ENCODE data around the gene LHFPL4.

The LHFPL4 gene

GRCh38 chr3:9553948-9554513, 409 bp upstream of the LHFPL4 start:
- Histone ChIP-seq H2BK120ac (ENCODE audit: low read depth, low read length) (no peak overlapping the region), H2BK12ac (ENCODE audit: low read length) (no peak overlapping the region), H3K14ac (ENCODE audit: low read length) (no peak overlapping the region), H2AK5ac (ENCODE audit: low read depth, low read length) (no peak overlapping the region), H4K8ac (ENCODE audit: low read depth, low read length) (no peak overlapping the region), H3K9ac (ENCODE audit: low read depth, low read length, poor library complexity) (no peak overlapping the region), H3K9me3 (replicated peaks in 1 of 2; ENCODE audit: control insufficient read depth in 2 of 2, insufficient read depth in 1 of 2, low read depth in 1 of 2, low read length in 2 of 2) (peaks cover 0 to 1% of the 10 kb centered on the region in 2 donors), H3K27me3 (ENCODE audit: control insufficient read depth in 3 of 3, insufficient read depth in 3 of 3, low read depth in 1 of 3, low read length in 3 of 3) (peaks cover 2 to 53% (median 28%) of the 10 kb centered on the region in 3 experiments), H3K23ac (ENCODE audit: low read depth, low read length, poor library complexity) (peak overlapping the region; percentile 69), H2BK15ac (ENCODE audit: low read length) (no peak overlapping the region), H3K27ac (replicated peaks; ENCODE audit: low read length) (no peak overlapping the region), H3K36me3 (replicated peaks in 1 of 2; ENCODE audit: control insufficient read depth in 2 of 2, insufficient read depth in 2 of 2, low read length in 2 of 2) (no peaks in the 10 kb centered on the region), H3K4me3 (ENCODE audit: low read length in 2 of 2) (peak overlapping the region; percentile 43 to 76), H2BK5ac (ENCODE audit: low read length) (no peak overlapping the region), H3K4me1 (ENCODE audit: control insufficient read depth in 2 of 2, insufficient read depth in 1 of 2, low read depth in 1 of 2, low read length in 2 of 2) (peaks cover 0 to 3% of the 10 kb centered on the region in 2 donors), H2AFZ (ENCODE audit: low read length) (peak overlapping the region; percentile 84), H3K4ac (ENCODE audit: low read length) (no peak overlapping the region), H4K91ac (ENCODE audit: low read depth, low read length, poor library complexity) (no peak overlapping the region), H3K4me2 (ENCODE audit: insufficient read depth, low read length, poor library complexity, severe bottlenecking) (no peak overlapping the region), H3K18ac (ENCODE audit: low read length) (no peak overlapping the region), H3K79me1 (ENCODE audit: low read depth, low read length) (no peaks in the 10 kb centered on the region)
- no peak for DNase-seq (ENCODE audit: low spot score)
- no CpG with 5 or more reads among the region's 12 CpGs for WGBS, 2 donors (ENCODE audit: extremely low coverage in 2 of 2, insufficient read length in 2 of 2, insufficient replicate concordance in 1 of 2)

- DNase-seq (ENCODE audit: low spot score), result peak; percentile 81
Observed at GRCh38 chr3:9552252-9552999, 1.2 kb downstream of the LHFPL4 start.

GRCh38 chr3:9550999-9551398, 2.6 kb downstream of the LHFPL4 start:
- Histone ChIP-seq H2BK12ac (ENCODE audit: low read length) (no peak overlapping the region), H3K79me1 (ENCODE audit: low read depth, low read length) (no peaks in the 10 kb centered on the region), H2AFZ (ENCODE audit: low read length) (no peak overlapping the region), H3K4ac (ENCODE audit: low read length) (no peak overlapping the region), H3K18ac (ENCODE audit: low read length) (no peak overlapping the region), H3K9me3 (replicated peaks in 1 of 2; ENCODE audit: control insufficient read depth in 2 of 2, insufficient read depth in 1 of 2, low read depth in 1 of 2, low read length in 2 of 2) (peaks cover 0 to 1% of the 10 kb centered on the region in 2 donors), H3K23ac (ENCODE audit: low read depth, low read length, poor library complexity) (no peak overlapping the region), H3K9ac (ENCODE audit: low read depth, low read length, poor library complexity) (no peak overlapping the region), H2BK5ac (ENCODE audit: low read length) (no peak overlapping the region), H2BK15ac (ENCODE audit: low read length) (no peak overlapping the region), H4K91ac (ENCODE audit: low read depth, low read length, poor library complexity) (no peak overlapping the region), H3K4me3 (ENCODE audit: low read length in 2 of 2) (no peak overlapping the region), H3K27ac (replicated peaks; ENCODE audit: low read length) (no peak overlapping the region), H3K27me3 (ENCODE audit: control insufficient read depth in 3 of 3, insufficient read depth in 3 of 3, low read depth in 1 of 3, low read length in 3 of 3) (peaks cover 2 to 53% (median 28%) of the 10 kb centered on the region in 3 experiments), H3K4me2 (ENCODE audit: insufficient read depth, low read length, poor library complexity, severe bottlenecking) (no peak overlapping the region), H3K4me1 (ENCODE audit: control insufficient read depth in 2 of 2, insufficient read depth in 1 of 2, low read depth in 1 of 2, low read length in 2 of 2) (peaks cover 0 to 3% of the 10 kb centered on the region in 2 donors), H2AK5ac (ENCODE audit: low read depth, low read length) (no peak overlapping the region), H4K8ac (ENCODE audit: low read depth, low read length) (no peak overlapping the region), H3K36me3 (replicated peaks in 1 of 2; ENCODE audit: control insufficient read depth in 2 of 2, insufficient read depth in 2 of 2, low read length in 2 of 2) (no peaks in the 10 kb centered on the region), H2BK120ac (ENCODE audit: low read depth, low read length) (no peak overlapping the region), H3K14ac (ENCODE audit: low read length) (no peak overlapping the region)
- WGBS, 2 donors (ENCODE audit: extremely low coverage in 2 of 2, insufficient read length in 2 of 2, insufficient replicate concordance in 1 of 2), result no CpG with 5 or more reads among the region's 1 CpG
- no peak for DNase-seq (ENCODE audit: low spot score)

More at GRCh38 chr3:9552252-9552999, 1.2 kb downstream of the LHFPL4 start:
- Histone ChIP-seq H3K4me2 (ENCODE audit: insufficient read depth, low read length, poor library complexity, severe bottlenecking) (peak overlapping the region; percentile 47), H3K4me1 (ENCODE audit: control insufficient read depth in 2 of 2, insufficient read depth in 1 of 2, low read depth in 1 of 2, low read length in 2 of 2) (peaks cover 0 to 3% of the 10 kb centered on the region in 2 donors), H3K27ac (replicated peaks; ENCODE audit: low read length) (no peak overlapping the region), H4K8ac (ENCODE audit: low read depth, low read length) (no peak overlapping the region), H2BK120ac (ENCODE audit: low read depth, low read length) (no peak overlapping the region), H2AFZ (ENCODE audit: low read length) (peak overlapping the region; percentile 84), H2AK5ac (ENCODE audit: low read depth, low read length) (no peak overlapping the region), H3K18ac (ENCODE audit: low read length) (no peak overlapping the region), H2BK5ac (ENCODE audit: low read length) (no peak overlapping the region), H3K27me3 (ENCODE audit: control insufficient read depth in 3 of 3, insufficient read depth in 3 of 3, low read depth in 1 of 3, low read length in 3 of 3) (peaks cover 2 to 53% (median 28%) of the 10 kb centered on the region in 3 experiments), H2BK12ac (ENCODE audit: low read length) (no peak overlapping the region), H3K9me3 (replicated peaks in 1 of 2; ENCODE audit: control insufficient read depth in 2 of 2, insufficient read depth in 1 of 2, low read depth in 1 of 2, low read length in 2 of 2) (peaks cover 0 to 1% of the 10 kb centered on the region in 2 donors), H3K4me3 (ENCODE audit: low read length in 2 of 2) (peak overlapping the region; percentile 43 to 65), H3K9ac (ENCODE audit: low read depth, low read length, poor library complexity) (no peak overlapping the region), H4K91ac (ENCODE audit: low read depth, low read length, poor library complexity) (no peak overlapping the region), H2BK15ac (ENCODE audit: low read length) (no peak overlapping the region), H3K79me1 (ENCODE audit: low read depth, low read length) (no peaks in the 10 kb centered on the region), H3K36me3 (replicated peaks in 1 of 2; ENCODE audit: control insufficient read depth in 2 of 2, insufficient read depth in 2 of 2, low read length in 2 of 2) (no peaks in the 10 kb centered on the region), H3K4ac (ENCODE audit: low read length) (no peak overlapping the region), H3K23ac (ENCODE audit: low read depth, low read length, poor library complexity) (no peak overlapping the region), H3K14ac (ENCODE audit: low read length) (no peak overlapping the region)
- WGBS, 2 donors (ENCODE audit: extremely low coverage in 2 of 2, insufficient read length in 2 of 2, insufficient replicate concordance in 1 of 2), result no CpG with 5 or more reads among the region's 57 CpGs

GRCh38 chr3:9549600-9549999, 4.0 kb downstream of the LHFPL4 start:
- H4K91ac ChIP-seq (ENCODE audit: low read depth, low read length, poor library complexity), result no peak overlapping the region
- no CpG with 5 or more reads among the region's 2 CpGs for WGBS, 2 donors (ENCODE audit: extremely low coverage in 2 of 2, insufficient read length in 2 of 2, insufficient replicate concordance in 1 of 2)
- no peak overlapping the region for H3K27ac ChIP-seq (replicated peaks; ENCODE audit: low read length)
- H3K9me3 ChIP-seq (replicated peaks in 1 of 2; ENCODE audit: control insufficient read depth in 2 of 2, insufficient read depth in 1 of 2, low read depth in 1 of 2, low read length in 2 of 2), result peaks cover 0 to 1% of the 10 kb centered on the region in 2 donors
- no peak overlapping the region for H3K4me2 ChIP-seq (ENCODE audit: insufficient read depth, low read length, poor library complexity, severe bottlenecking)
- H3K79me1 ChIP-seq (ENCODE audit: low read depth, low read length), result no peaks in the 10 kb centered on the region
- H3K18ac ChIP-seq (ENCODE audit: low read length), result no peak overlapping the region
- H2BK120ac ChIP-seq (ENCODE audit: low read depth, low read length), result no peak overlapping the region
- H2BK12ac ChIP-seq (ENCODE audit: low read length), result no peak overlapping the region
- no peak for DNase-seq (ENCODE audit: low spot score)
- no peak overlapping the region for H3K23ac ChIP-seq (ENCODE audit: low read depth, low read length, poor library complexity)
- no peaks in the 10 kb centered on the region for H3K36me3 ChIP-seq (replicated peaks in 1 of 2; ENCODE audit: control insufficient read depth in 2 of 2, insufficient read depth in 2 of 2, low read length in 2 of 2)
- no peak overlapping the region for H4K8ac ChIP-seq (ENCODE audit: low read depth, low read length)
- no peak overlapping the region for H3K4me3 ChIP-seq (ENCODE audit: low read length in 2 of 2)
- H2AFZ ChIP-seq (ENCODE audit: low read length), result no peak overlapping the region
- H3K14ac ChIP-seq (ENCODE audit: low read length), result no peak overlapping the region
- H2BK15ac ChIP-seq (ENCODE audit: low read length), result no peak overlapping the region
- H2BK5ac ChIP-seq (ENCODE audit: low read length), result no peak overlapping the region
- H3K4ac ChIP-seq (ENCODE audit: low read length), result no peak overlapping the region
- no peak overlapping the region for H3K9ac ChIP-seq (ENCODE audit: low read depth, low read length, poor library complexity)
- H2AK5ac ChIP-seq (ENCODE audit: low read depth, low read length), result no peak overlapping the region
- H3K4me1 ChIP-seq (ENCODE audit: control insufficient read depth in 2 of 2, insufficient read depth in 1 of 2, low read depth in 1 of 2, low read length in 2 of 2), result peaks cover 0 to 3% of the 10 kb centered on the region in 2 donors
- peaks cover 2 to 41% (median 26%) of the 10 kb centered on the region in 3 experiments for H3K27me3 ChIP-seq (ENCODE audit: control insufficient read depth in 3 of 3, insufficient read depth in 3 of 3, low read depth in 1 of 3, low read length in 3 of 3)
